ENCODE measurements around the gene KCNIP3.

KCNIP3 gene

GRCh38 chr2:95334916-95335641 lies 37.9 kb downstream of the KCNIP3 start:
- Histone ChIP-seq H3K4me1 (ENCODE audit: insufficient read depth, low read length) (no peaks in the 10 kb centered on the region), H3K36me3 (ENCODE audit: insufficient read depth, low read length) (no peaks in the 10 kb centered on the region), H4K20me1 (ENCODE audit: insufficient read depth, low read length) (no peaks in the 10 kb centered on the region), H3K27me3 (ENCODE audit: insufficient read depth, low read length, poor library complexity) (peaks cover 4% of the 10 kb centered on the region), H3K9me3 (ENCODE audit: insufficient read depth, low read length, severe bottlenecking) (no peaks in the 10 kb centered on the region), H2AFZ (ENCODE audit: low read depth, low read length) (no peak overlapping the region), H3K9ac (ENCODE audit: low read depth, low read length) (no peak overlapping the region), H3K79me2 (ENCODE audit: insufficient read depth, low read length) (no peaks in the 10 kb centered on the region), H3K27ac (ENCODE audit: low read length) (no peak overlapping the region), H3K4me2 (ENCODE audit: insufficient read depth, low read length) (no peak overlapping the region), H3K4me3 (ENCODE audit: low read depth in 1 of 2, low read length in 2 of 2) (no peak overlapping the region)
- ATAC-seq (ENCODE audit: insufficient read depth, low read depth), result no peak
- TF ChIP-seq CTCF (IDR thresholded peaks at IDR 0.05; ENCODE audit: borderline replicate concordance, extremely low read depth, low read length, poor library complexity, severe bottlenecking) (no peak), EZH2 (IDR thresholded peaks at IDR 0.05; ENCODE audit: borderline replicate concordance, low read depth, low read length, severe bottlenecking) (no peak)
- no peak for DNase-seq

- TF ChIP-seq EZH2 (IDR thresholded peaks at IDR 0.05; ENCODE audit: borderline replicate concordance, low read depth, low read length, severe bottlenecking) (no peak), CTCF (IDR thresholded peaks at IDR 0.05; ENCODE audit: borderline replicate concordance, extremely low read depth, low read length, poor library complexity, severe bottlenecking) (no peak)
- H4K20me1 ChIP-seq (ENCODE audit: insufficient read depth, low read length), result no peaks in the 10 kb centered on the region
- H3K27ac ChIP-seq (ENCODE audit: low read length), result no peak overlapping the region
- DNase-seq, result no peak
- no peak overlapping the region for H2AFZ ChIP-seq (ENCODE audit: low read depth, low read length)
- no peak for ATAC-seq (ENCODE audit: insufficient read depth, low read depth)
- no peak overlapping the region for H3K9ac ChIP-seq (ENCODE audit: low read depth, low read length)
- H3K4me3 ChIP-seq (ENCODE audit: low read depth in 1 of 2, low read length in 2 of 2), result no peak overlapping the region
- peaks cover 4% of the 10 kb centered on the region for H3K27me3 ChIP-seq (ENCODE audit: insufficient read depth, low read length, poor library complexity)
- H3K4me1 ChIP-seq (ENCODE audit: insufficient read depth, low read length), result no peaks in the 10 kb centered on the region
- H3K36me3 ChIP-seq (ENCODE audit: insufficient read depth, low read length), result no peaks in the 10 kb centered on the region
- no peak overlapping the region for H3K4me2 ChIP-seq (ENCODE audit: insufficient read depth, low read length)
- H3K79me2 ChIP-seq (ENCODE audit: insufficient read depth, low read length), result no peaks in the 10 kb centered on the region
- no peaks in the 10 kb centered on the region for H3K9me3 ChIP-seq (ENCODE audit: insufficient read depth, low read length, severe bottlenecking)
These were observed 39.3 kb downstream of the KCNIP3 start for GRCh38 chr2:95336406-95336805.

GRCh38 chr2:95337829-95338228 lies 40.7 kb downstream of the KCNIP3 start:
- H3K27me3 ChIP-seq (ENCODE audit: insufficient read depth, low read length, poor library complexity), result peaks cover 6% of the 10 kb centered on the region
- ATAC-seq (ENCODE audit: insufficient read depth, low read depth), result no peak

More at GRCh38 chr2:95337829-95338228, 40.7 kb downstream of the KCNIP3 start:
- Histone ChIP-seq H3K79me2 (ENCODE audit: insufficient read depth, low read length) (no peaks in the 10 kb centered on the region), H3K9me3 (ENCODE audit: insufficient read depth, low read length, severe bottlenecking) (no peaks in the 10 kb centered on the region), H3K4me2 (ENCODE audit: insufficient read depth, low read length) (no peak overlapping the region), H2AFZ (ENCODE audit: low read depth, low read length) (no peak overlapping the region), H3K36me3 (ENCODE audit: insufficient read depth, low read length) (no peaks in the 10 kb centered on the region), H3K4me3 (ENCODE audit: low read depth in 1 of 2, low read length in 2 of 2) (no peak overlapping the region), H4K20me1 (ENCODE audit: insufficient read depth, low read length) (no peaks in the 10 kb centered on the region), H3K9ac (ENCODE audit: low read depth, low read length) (no peak overlapping the region), H3K27ac (ENCODE audit: low read length) (no peak overlapping the region), H3K4me1 (ENCODE audit: insufficient read depth, low read length) (no peaks in the 10 kb centered on the region)
- TF ChIP-seq EZH2 (IDR thresholded peaks at IDR 0.05; ENCODE audit: borderline replicate concordance, low read depth, low read length, severe bottlenecking) (no peak), CTCF (IDR thresholded peaks at IDR 0.05; ENCODE audit: borderline replicate concordance, extremely low read depth, low read length, poor library complexity, severe bottlenecking) (no peak)
- no peak for DNase-seq
